DND-41 (cell line): ENCODE results near the gene TGDS.

ENCODE experiments used
- ATAC-seq: fragments of 200-7000 bp; cut with Tn5 transposase; 3 replicates; pipeline ENCODE4 v1.9.1; 2021; ENCODE audit warnings: low read depth; ENCODE audit not compliant: insufficient read depth
- DNase-seq: peaks from one replicate; pipeline ENCODE4 v3.0.0-alpha.2; 2020
- H2AFZ ChIP-seq: 2 replicates; pipeline ENCODE4 v1.6.0; 2012; ENCODE audit warnings: low read depth, low read length
- H3K27ac ChIP-seq: 2 replicates; pipeline ENCODE4 v1.5.1; 2012; ENCODE audit warnings: low read length, inconsistent platforms
- H3K27me3 ChIP-seq: fragments of 200-600 bp; sonication (generic); 2 replicates; pipeline ENCODE4 v1.6.0; 2012; ENCODE audit warnings: low read length, mild to moderate bottlenecking, inconsistent platforms; ENCODE audit not compliant: insufficient read depth, poor library complexity
- H3K36me3 ChIP-seq: 2 replicates; pipeline ENCODE4 v1.5.1; 2012; ENCODE audit warnings: low read length, inconsistent platforms; ENCODE audit not compliant: insufficient read depth
- H3K4me1 ChIP-seq: 2 replicates; pipeline ENCODE4 v1.5.1; 2012; ENCODE audit warnings: mild to moderate bottlenecking, low read length; ENCODE audit not compliant: insufficient read depth
- H3K4me2 ChIP-seq: 2 replicates; pipeline ENCODE4 v1.6.0; 2012; ENCODE audit warnings: mild to moderate bottlenecking, moderate library complexity, low read length, inconsistent platforms; ENCODE audit not compliant: insufficient read depth
- H3K4me3 ChIP-seq, 2 experiments: fragments of 200-600 bp in 1 of 2; shearing (Covaris generic) in 1 of 2; 2 replicates each; pipeline ENCODE4 v1.5.1; 2012 to 2016; ENCODE audit warnings: inconsistent platforms in 2 of 2, low read length in 2 of 2, mild to moderate bottlenecking in 2 of 2, low read depth in 1 of 2, moderate library complexity in 1 of 2
- H3K79me2 ChIP-seq: 2 replicates; pipeline ENCODE4 v1.6.0; 2012; ENCODE audit warnings: low read length, inconsistent platforms; ENCODE audit not compliant: insufficient read depth
- H3K9ac ChIP-seq: 2 replicates; pipeline ENCODE4 v1.6.0; 2012; ENCODE audit warnings: low read depth, mild to moderate bottlenecking, inconsistent platforms, low read length, moderate library complexity
- H3K9me3 ChIP-seq: 2 replicates; pipeline ENCODE4 v1.5.1; 2012; ENCODE audit warnings: low read length, moderate library complexity, mild to moderate bottlenecking, inconsistent platforms; ENCODE audit not compliant: insufficient read depth, severe bottlenecking
- H4K20me1 ChIP-seq: 2 replicates; pipeline ENCODE4 v1.6.0; 2012; ENCODE audit warnings: low read length; ENCODE audit not compliant: insufficient read depth
- EZH2 ChIP-seq: IDR thresholded peaks from 3 replicates; pipeline ENCODE4 v1.6.1; 2012; ENCODE audit warnings: borderline replicate concordance, low read depth, mild to moderate bottlenecking, moderate library complexity, low read length, inconsistent platforms; ENCODE audit not compliant: severe bottlenecking
- TF ChIP-seq, protein P1 (sequence below): IDR thresholded peaks from 2 replicates; pipeline ENCODE4 v1.5.1; 2012; ENCODE audit warnings: borderline replicate concordance, low read length, moderate library complexity, mild to moderate bottlenecking; ENCODE audit not compliant: poor library complexity, severe bottlenecking; ENCODE audit errors: extremely low read depth

The TGDS gene

DNA sequence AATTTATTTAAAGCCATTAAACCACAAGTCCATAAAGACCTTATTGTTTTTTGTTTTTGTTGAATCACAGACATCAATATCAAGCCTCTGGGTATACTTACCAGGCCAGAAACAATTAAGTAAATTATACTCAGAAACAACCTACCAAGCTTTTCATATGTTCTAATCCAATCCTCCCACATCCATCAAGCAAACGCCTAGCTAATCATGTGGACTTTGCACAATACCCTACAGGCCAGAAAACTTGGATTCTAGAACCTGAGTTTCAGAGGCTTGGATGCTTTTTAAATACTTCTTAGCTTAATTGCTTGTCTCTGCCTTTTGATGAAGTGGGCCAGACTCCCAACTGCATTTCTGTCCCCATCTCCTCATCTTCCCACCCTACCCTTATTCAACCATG lies 39.9 kb downstream of the TGDS start:
- Histone ChIP-seq H3K9me3 (no peaks in the 10 kb centered on the region), H2AFZ (no peak overlapping the region), H3K27me3 (no peaks in the 10 kb centered on the region), H3K4me2 (no peak overlapping the region), H3K79me2 (no peaks in the 10 kb centered on the region), H3K27ac (no peak overlapping the region), H3K4me1 (peaks cover 36% of the 10 kb centered on the region), H3K4me3 (no peak overlapping the region), H3K9ac (no peak overlapping the region), H4K20me1 (no peaks in the 10 kb centered on the region), H3K36me3 (no peaks in the 10 kb centered on the region)
- ATAC-seq: no peak
- no peak for TF ChIP-seq EZH2
- TF ChIP-seq, protein P1, sequence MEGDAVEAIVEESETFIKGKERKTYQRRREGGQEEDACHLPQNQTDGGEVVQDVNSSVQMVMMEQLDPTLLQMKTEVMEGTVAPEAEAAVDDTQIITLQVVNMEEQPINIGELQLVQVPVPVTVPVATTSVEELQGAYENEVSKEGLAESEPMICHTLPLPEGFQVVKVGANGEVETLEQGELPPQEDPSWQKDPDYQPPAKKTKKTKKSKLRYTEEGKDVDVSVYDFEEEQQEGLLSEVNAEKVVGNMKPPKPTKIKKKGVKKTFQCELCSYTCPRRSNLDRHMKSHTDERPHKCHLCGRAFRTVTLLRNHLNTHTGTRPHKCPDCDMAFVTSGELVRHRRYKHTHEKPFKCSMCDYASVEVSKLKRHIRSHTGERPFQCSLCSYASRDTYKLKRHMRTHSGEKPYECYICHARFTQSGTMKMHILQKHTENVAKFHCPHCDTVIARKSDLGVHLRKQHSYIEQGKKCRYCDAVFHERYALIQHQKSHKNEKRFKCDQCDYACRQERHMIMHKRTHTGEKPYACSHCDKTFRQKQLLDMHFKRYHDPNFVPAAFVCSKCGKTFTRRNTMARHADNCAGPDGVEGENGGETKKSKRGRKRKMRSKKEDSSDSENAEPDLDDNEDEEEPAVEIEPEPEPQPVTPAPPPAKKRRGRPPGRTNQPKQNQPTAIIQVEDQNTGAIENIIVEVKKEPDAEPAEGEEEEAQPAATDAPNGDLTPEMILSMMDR: no peak
- DNase-seq: no peak

DNA sequence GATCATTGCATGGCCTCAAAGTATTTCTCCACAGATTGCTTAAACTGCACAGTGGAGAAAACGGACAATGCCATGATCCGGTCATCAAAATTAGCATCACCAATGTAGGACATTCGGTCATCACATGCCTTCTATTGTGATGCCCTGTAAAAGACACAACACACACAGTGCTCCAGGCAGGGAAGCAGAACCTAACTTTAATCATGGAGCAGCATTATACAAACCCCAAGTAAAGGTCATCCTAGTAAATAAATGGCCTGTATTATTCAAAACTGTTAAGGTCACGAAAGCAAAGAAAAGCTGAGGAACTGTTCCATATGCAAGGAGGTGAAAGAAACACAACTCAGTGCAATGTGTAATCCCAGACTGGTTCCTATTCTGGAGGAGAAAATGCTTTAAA lies 42.2 kb downstream of the TGDS start:
- Histone ChIP-seq H3K36me3 (no peaks in the 10 kb centered on the region; the same call in 1 of the 2 replicates), H3K9ac (no peak overlapping the region), H3K4me1 (peaks cover 24% of the 10 kb centered on the region), H3K27ac (no peak overlapping the region), H3K79me2 (0 out of 2 replicates have a peak, but pooled peaks cover 3% of the 10 kb centered on the region), H3K27me3 (no peaks in the 10 kb centered on the region), H4K20me1 (no peaks in the 10 kb centered on the region), H3K4me3 (no peak overlapping the region), H2AFZ (no peak overlapping the region), H3K9me3 (no peaks in the 10 kb centered on the region), H3K4me2 (no peak overlapping the region)
- DNase-seq (no peak), ATAC-seq (no peak)
- TF ChIP-seq, protein P1: no peak
- no peak for TF ChIP-seq EZH2

DNA sequence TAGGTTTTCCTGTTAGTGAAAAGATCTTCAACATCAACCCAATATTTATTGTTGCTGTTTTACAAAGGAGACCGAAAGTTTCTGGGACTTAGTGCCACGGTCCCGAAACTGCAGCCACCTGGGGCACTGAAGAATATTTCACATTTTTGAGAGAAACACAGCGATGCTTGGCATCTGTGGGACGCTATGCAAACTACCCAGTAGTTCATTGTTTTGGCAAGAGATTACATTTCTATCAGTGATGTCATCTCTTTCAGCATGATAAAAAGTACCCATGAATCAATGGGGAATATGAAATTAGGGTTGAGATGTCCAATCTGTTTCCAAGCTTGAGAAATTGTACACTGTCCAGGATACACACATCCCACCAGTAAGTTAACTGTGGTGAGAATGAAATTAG lies 43.9 kb downstream of the TGDS start:
- no peak overlapping the region for H3K4me3 ChIP-seq
- no peak overlapping the region for H2AFZ ChIP-seq
- no peak overlapping the region for H3K27ac ChIP-seq

More for the DNA sequence above, 43.9 kb downstream of the TGDS start:
- 0 out of 2 replicates have a peak, but pooled peaks cover 4% of the 10 kb centered on the region for H3K79me2 ChIP-seq
- peaks cover 20% of the 10 kb centered on the region for H3K4me1 ChIP-seq
- H3K9ac ChIP-seq: no peak overlapping the region
- H3K27me3 ChIP-seq: no peaks in the 10 kb centered on the region
- no peaks in the 10 kb centered on the region for H4K20me1 ChIP-seq
- TF ChIP-seq, protein P1: no peak
- no peak for TF ChIP-seq EZH2
- H3K36me3 ChIP-seq: no peaks in the 10 kb centered on the region; the same call in 1 of the 2 replicates
- no peak overlapping the region for H3K4me2 ChIP-seq
- ATAC-seq: no peak
- DNase-seq: no peak
- no peaks in the 10 kb centered on the region for H3K9me3 ChIP-seq
